Osteoblast (primary cell): ENCODE data around the gene DNER. TPM values are rescaled to one million over a fixed set of nuclear protein-coding genes. Genes with fewer than 3 reads are reported as not detected.
"Not testable (repeated sequence)": the region's sequence is repeated elsewhere in the genome, so short reads cannot be mapped to it uniquely, and the experiment has no call there.

ENCODE experiments used
- DNase-seq: peaks from one replicate; pipeline ENCODE4 v3.0.0; 2011; ENCODE audit warnings: low spot score, mixed read lengths; ENCODE audit not compliant: insufficient read length; ENCODE audit errors: missing footprints
- H2AFZ ChIP-seq: 2 replicates; pipeline ENCODE4 v1.6.0; 2011; ENCODE audit warnings: mild to moderate bottlenecking, low read length
- H3K27ac ChIP-seq: 2 replicates; pipeline ENCODE4 v1.5.1; 2011; ENCODE audit warnings: mild to moderate bottlenecking, low read depth, low read length, moderate library complexity
- H3K27me3 ChIP-seq: 2 replicates; pipeline ENCODE4 v1.6.0; 2012; ENCODE audit warnings: mild to moderate bottlenecking, control low read depth, inconsistent platforms, low read length, moderate library complexity; ENCODE audit not compliant: insufficient read depth
- H3K36me3 ChIP-seq: 2 replicates; pipeline ENCODE4 v1.5.1; 2011; ENCODE audit warnings: mild to moderate bottlenecking, low read length, control low read depth, moderate library complexity; ENCODE audit not compliant: insufficient read depth
- H3K4me1 ChIP-seq: 2 replicates; pipeline ENCODE4 v1.5.1; 2011; ENCODE audit warnings: mild to moderate bottlenecking, low read length, control low read depth, moderate library complexity; ENCODE audit not compliant: insufficient read depth
- H3K4me2 ChIP-seq: 2 replicates; pipeline ENCODE4 v1.6.0; 2011; ENCODE audit warnings: mild to moderate bottlenecking, low read length; ENCODE audit not compliant: insufficient read depth
- H3K4me3 ChIP-seq: fragments of 200-600 bp; sonication (generic); 3 replicates; pipeline ENCODE4 v1.5.1; 2012; ENCODE audit warnings: mild to moderate bottlenecking, low read length, inconsistent platforms; ENCODE audit not compliant: insufficient read depth
- H3K79me2 ChIP-seq: 2 replicates; pipeline ENCODE4 v1.6.0; 2012; ENCODE audit warnings: mild to moderate bottlenecking, low read length, control low read depth, inconsistent platforms; ENCODE audit not compliant: insufficient read depth
- H3K9me3 ChIP-seq: 2 replicates; pipeline ENCODE4 v1.5.1; 2011; ENCODE audit warnings: low read depth, low read length, control low read depth
- H4K20me1 ChIP-seq: 2 replicates; pipeline ENCODE4 v1.6.0; 2012; ENCODE audit warnings: mild to moderate bottlenecking, low read length, control low read depth; ENCODE audit not compliant: insufficient read depth
- CTCF ChIP-seq: IDR thresholded peaks from 2 replicates; pipeline ENCODE4 v1.5.1; 2011; ENCODE audit warnings: mild to moderate bottlenecking, low read depth, low read length, moderate library complexity; ENCODE audit errors: extremely low read depth
- total RNA-seq: library from RNA; depleted of rRNA; stranded (reverse); fragments of >200 nt; gene quantifications from 2 replicates; pipeline ENCODE4 v1.2.3, GENCODE V29; 2012

DNER gene
- total RNA-seq, 1 donor: 0.36 TPM

- peak; percentile 15 for DNase-seq
- TF ChIP-seq CTCF: no peak
- H2AFZ ChIP-seq: no peak overlapping the region
Observed at GRCh38 chr2:229620289-229620688, 94.1 kb downstream of the DNER start.

GRCh38 chr2:229616433-229616832, 97.9 kb downstream of the DNER start:
- no peaks in the 10 kb centered on the region for H3K4me1 ChIP-seq
- H3K27ac ChIP-seq: no peak overlapping the region
- H3K4me2 ChIP-seq: no peak overlapping the region
- no peak overlapping the region for H3K4me3 ChIP-seq
- no peaks in the 10 kb centered on the region for H4K20me1 ChIP-seq
- TF ChIP-seq CTCF: no peak
- H2AFZ ChIP-seq: no peak overlapping the region
- H3K27me3 ChIP-seq: no peaks in the 10 kb centered on the region
- no peak for DNase-seq
- H3K79me2 ChIP-seq: no peaks in the 10 kb centered on the region
- H3K9me3 ChIP-seq: no peaks in the 10 kb centered on the region
- no peaks in the 10 kb centered on the region for H3K36me3 ChIP-seq

More at GRCh38 chr2:229620289-229620688, 94.1 kb downstream of the DNER start:
- no peaks in the 10 kb centered on the region for H3K27me3 ChIP-seq
- no peak overlapping the region for H3K4me3 ChIP-seq
- H3K79me2 ChIP-seq: no peaks in the 10 kb centered on the region
- H3K9me3 ChIP-seq: no peaks in the 10 kb centered on the region
- no peak overlapping the region for H3K4me2 ChIP-seq
- H3K36me3 ChIP-seq: no peaks in the 10 kb centered on the region
- H3K27ac ChIP-seq: no peak overlapping the region
- H3K4me1 ChIP-seq: no peaks in the 10 kb centered on the region
- H4K20me1 ChIP-seq: no peaks in the 10 kb centered on the region

GRCh38 chr2:229614021-229614420, 100.3 kb downstream of the DNER start:
- H2AFZ ChIP-seq, H3K4me3 ChIP-seq, H3K27ac ChIP-seq, DNase-seq, H3K27me3 ChIP-seq, H3K79me2 ChIP-seq, H3K9me3 ChIP-seq, H3K4me1 ChIP-seq, H3K4me2 ChIP-seq, H4K20me1 ChIP-seq, H3K36me3 ChIP-seq: not testable (repeated sequence)

- no peak for TF ChIP-seq CTCF
- H3K79me2 ChIP-seq: no peaks in the 10 kb centered on the region
- no peaks in the 10 kb centered on the region for H4K20me1 ChIP-seq
- H3K4me2 ChIP-seq: no peak overlapping the region
- H3K4me1 ChIP-seq: no peaks in the 10 kb centered on the region
- no peak overlapping the region for H3K4me3 ChIP-seq
- no peaks in the 10 kb centered on the region for H3K27me3 ChIP-seq
- no peaks in the 10 kb centered on the region for H3K9me3 ChIP-seq
- H3K36me3 ChIP-seq: no peaks in the 10 kb centered on the region
- no peak overlapping the region for H3K27ac ChIP-seq
- H2AFZ ChIP-seq: no peak overlapping the region
- DNase-seq: no peak
Observed at GRCh38 chr2:229612384-229612971, 101.9 kb downstream of the DNER start.
